22Rv1 (cell line): Measurements from ENCODE around the gene SLC8A3.

Source experiments
- CTCF ChIP-seq: fragments of 450-650 bp; IDR thresholded peaks from 2 replicates; pipeline ENCODE4 v1.5.1; 2017; ENCODE audit warnings: mild to moderate bottlenecking
- ZFX ChIP-seq: fragments of 450-650 bp; IDR thresholded peaks from 2 replicates; pipeline ENCODE4 v1.6.1; 2017; ENCODE audit warnings: antibody characterized with exemption, borderline replicate concordance

- no peak for TF ChIP-seq CTCF
- TF ChIP-seq ZFX: no peak
These were observed 4.8 kb downstream of the SLC8A3 start for GRCh38 chr14:70183991-70184390.
